Spleen (tissue), 7 donors: ENCODE results near the gene DTNB.

ENCODE experiments used
- CTCF ChIP-seq, 11 experiments: fragments of 200-600 bp in 7 of 11; fragments of 450-650 bp in 4 of 11; sonication (generic) in 4 of 11; IDR thresholded peaks in 8 of 11; conservative IDR thresholded peaks in 3 of 11; 1 replicate in 7 of 11; 2 replicates in 4 of 11; pipeline versions ENCODE4 v1.4.0 to v1.8.0; 2016 to 2021; ENCODE audit warnings: antibody characterized with exemption in 11 of 11, inconsistent platforms in 4 of 11, mild to moderate bottlenecking in 1 of 11
- POLR2A ChIP-seq, 3 donors: fragments of 450-650 bp; IDR thresholded peaks; one replicate each; pipeline ENCODE4 v1.5.1; 2017; ENCODE audit warnings: antibody characterized with exemption in 3 of 3, mild to moderate bottlenecking in 1 of 3
- donor health status: DM: no; HTN: no; CAD: no; lungs with moderate emphysema.
- donor health status: DM: no; HTN: no; CAD: no.
- donor health status: DM: no; HTN: no; CAD: no.

- TF ChIP-seq CTCF (IDR thresholded peaks at IDR 0.05 in 8 of 11, conservative IDR thresholded peaks at IDR 0.05 in 3 of 11) (no peak), POLR2A (IDR thresholded peaks at IDR 0.05) (no peak)
Observed at GRCh38 chr2:25504266-25504665, 169.1 kb downstream of the DTNB start.
